SH-SY5Y (cell line): Measurements from ENCODE around the gene PKNOX2.

Experiments used
- GATA2 ChIP-seq: IDR thresholded peaks from 2 replicates; pipeline ENCODE4 v1.6.1; 2011; ENCODE audit warnings: mild to moderate bottlenecking, low read depth, low read length
- GATA3 ChIP-seq: IDR thresholded peaks from 2 replicates; pipeline ENCODE4 v1.6.1; 2011; ENCODE audit warnings: low read depth, mild to moderate bottlenecking, low read length, moderate library complexity

Gene PKNOX2

GRCh38 chr11:125257751-125258150, 93.2 kb downstream of the PKNOX2 start:
- TF ChIP-seq GATA3 = no peak

- TF ChIP-seq GATA3 = no peak
- TF ChIP-seq GATA2 = no peak
These were observed 93.9 kb downstream of the PKNOX2 start for GRCh38 chr11:125258291-125259032.

- TF ChIP-seq GATA3 (no peak), GATA2 (no peak)
These were observed 97.0 kb downstream of the PKNOX2 start for GRCh38 chr11:125261588-125261987.

- TF ChIP-seq GATA3 (no peak), GATA2 (no peak)
These were observed 97.8 kb downstream of the PKNOX2 start for GRCh38 chr11:125262194-125262829.

GRCh38 chr11:125262830-125263218, 98.3 kb downstream of the PKNOX2 start:
- TF ChIP-seq GATA3 = no peak
- no peak for TF ChIP-seq GATA2

- TF ChIP-seq GATA2 (no peak), GATA3 (no peak)
These were observed 98.8 kb downstream of the PKNOX2 start for GRCh38 chr11:125263268-125263790.

GRCh38 chr11:125264100-125265022, 99.8 kb downstream of the PKNOX2 start:
- TF ChIP-seq GATA3 (no peak), GATA2 (no peak)

- TF ChIP-seq GATA3 (no peak), GATA2 (no peak)
These were observed 103.0 kb downstream of the PKNOX2 start for GRCh38 chr11:125267548-125267947.

GRCh38 chr11:125268611-125269010, 104.1 kb downstream of the PKNOX2 start:
- TF ChIP-seq GATA3 (no peak), GATA2 (no peak)

GRCh38 chr11:125270106-125270505, 105.6 kb downstream of the PKNOX2 start:
- TF ChIP-seq GATA3 = no peak
- no peak for TF ChIP-seq GATA2

- no peak for TF ChIP-seq GATA2
- no peak for TF ChIP-seq GATA3
These were observed 106.2 kb downstream of the PKNOX2 start for GRCh38 chr11:125270711-125271110.

- no peak for TF ChIP-seq GATA2
- no peak for TF ChIP-seq GATA3
These were observed 107.0 kb downstream of the PKNOX2 start for GRCh38 chr11:125271483-125272091.

- TF ChIP-seq GATA2 (no peak), GATA3 (no peak)
These were observed 107.5 kb downstream of the PKNOX2 start for GRCh38 chr11:125272092-125272491.

GRCh38 chr11:125272821-125273220, 108.3 kb downstream of the PKNOX2 start:
- TF ChIP-seq GATA2 (no peak), GATA3 (no peak)
